Measurements from ENCODE around the gene FOLR1. TPM values are rescaled to one million over a fixed set of nuclear protein-coding genes. Genes with fewer than 3 reads are reported as not detected.

The FOLR1 gene
- total and polyA plus RNA-seq, 9 of the 15 experiments (the other 6 are each of a cell fraction or from before 2014, with no cell fraction given) = 0.22 to 2.3 (median 1.0) TPM

DNA sequence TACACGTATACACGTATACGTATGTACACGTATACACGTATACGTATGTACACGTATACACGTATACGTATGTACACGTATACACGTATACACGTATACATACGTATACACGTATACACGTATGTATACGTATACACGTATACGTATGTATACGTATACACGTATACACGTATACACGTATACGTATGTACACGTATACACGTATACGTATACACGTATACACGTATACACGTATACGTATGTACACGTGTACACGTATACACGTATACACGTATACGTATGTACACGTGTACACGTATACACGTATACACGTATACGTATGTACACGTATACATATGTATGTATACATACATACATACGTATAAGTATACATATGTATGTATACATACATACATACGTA is 9.5 kb downstream of the FOLR1 start (continued):
- TF ChIP-seq, protein P1, sequence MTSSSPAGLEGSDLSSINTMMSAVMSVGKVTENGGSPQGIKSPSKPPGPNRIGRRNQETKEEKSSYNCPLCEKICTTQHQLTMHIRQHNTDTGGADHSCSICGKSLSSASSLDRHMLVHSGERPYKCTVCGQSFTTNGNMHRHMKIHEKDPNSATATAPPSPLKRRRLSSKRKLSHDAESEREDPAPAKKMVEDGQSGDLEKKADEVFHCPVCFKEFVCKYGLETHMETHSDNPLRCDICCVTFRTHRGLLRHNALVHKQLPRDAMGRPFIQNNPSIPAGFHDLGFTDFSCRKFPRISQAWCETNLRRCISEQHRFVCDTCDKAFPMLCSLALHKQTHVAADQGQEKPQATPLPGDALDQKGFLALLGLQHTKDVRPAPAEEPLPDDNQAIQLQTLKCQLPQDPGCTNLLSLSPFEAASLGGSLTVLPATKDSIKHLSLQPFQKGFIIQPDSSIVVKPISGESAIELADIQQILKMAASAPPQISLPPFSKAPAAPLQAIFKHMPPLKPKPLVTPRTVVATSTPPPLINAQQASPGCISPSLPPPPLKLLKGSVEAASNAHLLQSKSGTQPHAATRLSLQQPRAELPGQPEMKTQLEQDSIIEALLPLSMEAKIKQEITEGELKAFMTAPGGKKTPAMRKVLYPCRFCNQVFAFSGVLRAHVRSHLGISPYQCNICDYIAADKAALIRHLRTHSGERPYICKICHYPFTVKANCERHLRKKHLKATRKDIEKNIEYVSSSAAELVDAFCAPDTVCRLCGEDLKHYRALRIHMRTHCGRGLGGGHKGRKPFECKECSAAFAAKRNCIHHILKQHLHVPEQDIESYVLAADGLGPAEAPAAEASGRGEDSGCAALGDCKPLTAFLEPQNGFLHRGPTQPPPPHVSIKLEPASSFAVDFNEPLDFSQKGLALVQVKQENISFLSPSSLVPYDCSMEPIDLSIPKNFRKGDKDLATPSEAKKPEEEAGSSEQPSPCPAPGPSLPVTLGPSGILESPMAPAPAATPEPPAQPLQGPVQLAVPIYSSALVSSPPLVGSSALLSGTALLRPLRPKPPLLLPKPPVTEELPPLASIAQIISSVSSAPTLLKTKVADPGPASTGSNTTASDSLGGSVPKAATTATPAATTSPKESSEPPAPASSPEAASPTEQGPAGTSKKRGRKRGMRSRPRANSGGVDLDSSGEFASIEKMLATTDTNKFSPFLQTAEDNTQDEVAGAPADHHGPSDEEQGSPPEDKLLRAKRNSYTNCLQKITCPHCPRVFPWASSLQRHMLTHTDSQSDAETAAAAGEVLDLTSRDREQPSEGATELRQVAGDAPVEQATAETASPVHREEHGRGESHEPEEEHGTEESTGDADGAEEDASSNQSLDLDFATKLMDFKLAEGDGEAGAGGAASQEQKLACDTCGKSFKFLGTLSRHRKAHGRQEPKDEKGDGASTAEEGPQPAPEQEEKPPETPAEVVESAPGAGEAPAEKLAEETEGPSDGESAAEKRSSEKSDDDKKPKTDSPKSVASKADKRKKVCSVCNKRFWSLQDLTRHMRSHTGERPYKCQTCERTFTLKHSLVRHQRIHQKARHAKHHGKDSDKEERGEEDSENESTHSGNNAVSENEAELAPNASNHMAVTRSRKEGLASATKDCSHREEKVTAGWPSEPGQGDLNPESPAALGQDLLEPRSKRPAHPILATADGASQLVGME (CRISPR knock-in tag; IDR thresholded peaks at IDR 0.05) = peak; percentile 83; the same call in 1 of the 2 replicates
- TF ChIP-seq PPARD (CRISPR knock-in tag; IDR thresholded peaks at IDR 0.05) (peak; percentile 83), JUNB (CRISPR knock-in tag; conservative IDR thresholded peaks at IDR 0.05) (peak; percentile 72), SRF (CRISPR knock-in tag; IDR thresholded peaks at IDR 0.05) (peak in 1 of 2 experiments; percentile 67; a peak in 1 of 4 replicates), ZNF140 (CRISPR knock-in tag; IDR thresholded peaks at IDR 0.05) (peak; percentile 91), SLC30A9 (CRISPR knock-in tag; IDR thresholded peaks at IDR 0.05) (peak; percentile 87; the same call in 1 of the 2 replicates), ZNF707 (CRISPR knock-in tag; conservative IDR thresholded peaks at IDR 0.05) (peak; percentile 75), ZNF76 (CRISPR knock-in tag; IDR thresholded peaks at IDR 0.05; ENCODE audit: borderline replicate concordance) (0 out of 2 replicates have a peak, but pooled peaks have one; percentile 62), KLF6 (CRISPR knock-in tag; IDR thresholded peaks at IDR 0.05; ENCODE audit: borderline replicate concordance) (0 out of 2 replicates have a peak, but pooled peaks have one; percentile 6), KDM1A (IDR thresholded peaks at IDR 0.05) (peak in 1 of 2 experiments; percentile 64; a peak in 1 of 4 replicates), GABPB2 (CRISPR knock-in tag; conservative IDR thresholded peaks at IDR 0.05) (peak; percentile 94), ZNF583 (CRISPR knock-in tag; IDR thresholded peaks at IDR 0.05) (0 out of 2 replicates have a peak, but pooled peaks have one; percentile 34)
- TF ChIP-seq, protein P2, sequence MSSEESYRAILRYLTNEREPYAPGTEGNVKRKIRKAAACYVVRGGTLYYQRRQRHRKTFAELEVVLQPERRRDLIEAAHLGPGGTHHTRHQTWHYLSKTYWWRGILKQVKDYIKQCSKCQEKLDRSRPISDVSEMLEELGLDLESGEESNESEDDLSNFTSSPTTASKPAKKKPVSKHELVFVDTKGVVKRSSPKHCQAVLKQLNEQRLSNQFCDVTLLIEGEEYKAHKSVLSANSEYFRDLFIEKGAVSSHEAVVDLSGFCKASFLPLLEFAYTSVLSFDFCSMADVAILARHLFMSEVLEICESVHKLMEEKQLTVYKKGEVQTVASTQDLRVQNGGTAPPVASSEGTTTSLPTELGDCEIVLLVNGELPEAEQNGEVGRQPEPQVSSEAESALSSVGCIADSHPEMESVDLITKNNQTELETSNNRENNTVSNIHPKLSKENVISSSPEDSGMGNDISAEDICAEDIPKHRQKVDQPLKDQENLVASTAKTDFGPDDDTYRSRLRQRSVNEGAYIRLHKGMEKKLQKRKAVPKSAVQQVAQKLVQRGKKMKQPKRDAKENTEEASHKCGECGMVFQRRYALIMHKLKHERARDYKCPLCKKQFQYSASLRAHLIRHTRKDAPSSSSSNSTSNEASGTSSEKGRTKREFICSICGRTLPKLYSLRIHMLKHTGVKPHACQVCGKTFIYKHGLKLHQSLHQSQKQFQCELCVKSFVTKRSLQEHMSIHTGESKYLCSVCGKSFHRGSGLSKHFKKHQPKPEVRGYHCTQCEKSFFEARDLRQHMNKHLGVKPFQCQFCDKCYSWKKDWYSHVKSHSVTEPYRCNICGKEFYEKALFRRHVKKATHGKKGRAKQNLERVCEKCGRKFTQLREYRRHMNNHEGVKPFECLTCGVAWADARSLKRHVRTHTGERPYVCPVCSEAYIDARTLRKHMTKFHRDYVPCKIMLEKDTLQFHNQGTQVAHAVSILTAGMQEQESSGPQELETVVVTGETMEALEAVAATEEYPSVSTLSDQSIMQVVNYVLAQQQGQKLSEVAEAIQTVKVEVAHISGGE (CRISPR knock-in tag; IDR thresholded peaks at IDR 0.05) = peak in 1 of 3 experiments; percentile 80; a peak in 2 of 6 replicates
- TF ChIP-seq, protein P3, sequence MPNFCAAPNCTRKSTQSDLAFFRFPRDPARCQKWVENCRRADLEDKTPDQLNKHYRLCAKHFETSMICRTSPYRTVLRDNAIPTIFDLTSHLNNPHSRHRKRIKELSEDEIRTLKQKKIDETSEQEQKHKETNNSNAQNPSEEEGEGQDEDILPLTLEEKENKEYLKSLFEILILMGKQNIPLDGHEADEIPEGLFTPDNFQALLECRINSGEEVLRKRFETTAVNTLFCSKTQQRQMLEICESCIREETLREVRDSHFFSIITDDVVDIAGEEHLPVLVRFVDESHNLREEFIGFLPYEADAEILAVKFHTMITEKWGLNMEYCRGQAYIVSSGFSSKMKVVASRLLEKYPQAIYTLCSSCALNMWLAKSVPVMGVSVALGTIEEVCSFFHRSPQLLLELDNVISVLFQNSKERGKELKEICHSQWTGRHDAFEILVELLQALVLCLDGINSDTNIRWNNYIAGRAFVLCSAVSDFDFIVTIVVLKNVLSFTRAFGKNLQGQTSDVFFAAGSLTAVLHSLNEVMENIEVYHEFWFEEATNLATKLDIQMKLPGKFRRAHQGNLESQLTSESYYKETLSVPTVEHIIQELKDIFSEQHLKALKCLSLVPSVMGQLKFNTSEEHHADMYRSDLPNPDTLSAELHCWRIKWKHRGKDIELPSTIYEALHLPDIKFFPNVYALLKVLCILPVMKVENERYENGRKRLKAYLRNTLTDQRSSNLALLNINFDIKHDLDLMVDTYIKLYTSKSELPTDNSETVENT (CRISPR knock-in tag; IDR thresholded peaks at IDR 0.05) = peak; percentile 9; the same call in 1 of the 2 replicates

Data from K562 (cell line).